K562 (cell line): ENCODE measurements around the gene ZNF613. TPM values are rescaled to one million over a fixed set of nuclear protein-coding genes. Genes with fewer than 3 reads are reported as not detected.
A peak's percentile ranks its signal among the peaks of the same experiment; 100 is the strongest.

Experiments
- ARID3B ChIP-seq: fragments of 250-450 bp; sonication (Bioruptor Pico); IDR thresholded peaks from 2 replicates; pipeline ENCODE4 v1.4.0; 2020; ENCODE audit warnings: borderline replicate concordance
- BCL6 ChIP-seq: fragments of 250-450 bp; sonication (Bioruptor Pico); IDR thresholded peaks from 2 replicates; pipeline ENCODE4 v1.4.0; 2020
- DEAF1 ChIP-seq: fragments of 450-650 bp; formaldehyde crosslinking; IDR thresholded peaks from 2 replicates; pipeline ENCODE4 v1.4.0; 2020; ENCODE audit warnings: mild to moderate bottlenecking, moderate library complexity
- HDAC3 ChIP-seq: fragments of 450-650 bp; IDR thresholded peaks from 2 replicates; pipeline ENCODE4 v1.6.1; 2018; ENCODE audit warnings: borderline replicate concordance, mild to moderate bottlenecking, moderate library complexity; ENCODE audit not compliant: partially characterized antibody
- MAZ ChIP-seq, 2 experiments: fragments of 450-650 bp in 1 of 2; sonication (generic) in 1 of 2; formaldehyde crosslinking; IDR thresholded peaks in 1 of 2; conservative IDR thresholded peaks in 1 of 2; 2 replicates each; pipeline versions ENCODE4 v1.4.0 to v1.5.0; 2020; ENCODE audit warnings: mild to moderate bottlenecking in 1 of 2, missing genetic modification reagents in 1 of 2
- NELFE ChIP-seq: IDR thresholded peaks from 2 replicates; pipeline ENCODE4 v1.6.1; 2011; ENCODE audit warnings: mild to moderate bottlenecking; ENCODE audit not compliant: insufficient read depth, insufficient read length
- SRSF9 ChIP-seq: fragments of 200-400 bp; formaldehyde crosslinking; IDR thresholded peaks from 2 replicates; pipeline ENCODE4 v1.6.1; 2017; ENCODE audit warnings: low read depth, low read length, borderline replicate concordance
- ZBTB40 ChIP-seq, 2 experiments: fragments of 450-650 bp in 1 of 2; sonication (generic) in 1 of 2; formaldehyde crosslinking in 1 of 2; IDR thresholded peaks; 2 replicates each; pipeline versions ENCODE4 v1.7.1 to v1.9.0; 2016 to 2022; ENCODE audit warnings: inconsistent platforms in 1 of 2, mild to moderate bottlenecking in 1 of 2, missing genetic modification reagents in 1 of 2
- ZNF449 ChIP-seq: fragments of 250-450 bp; sonication (Bioruptor Pico); IDR thresholded peaks from 2 replicates; pipeline ENCODE4 v1.8.0; 2022; ENCODE audit warnings: moderate library complexity, mild to moderate bottlenecking, inconsistent platforms
- ZSCAN32 ChIP-seq: fragments of 450-650 bp; formaldehyde crosslinking; IDR thresholded peaks from 2 replicates; pipeline ENCODE4 v1.4.0; 2020; ENCODE audit warnings: mild to moderate bottlenecking, moderate library complexity
- polyA plus RNA-seq, 8 experiments: library from polyadenylated mRNA; depleted of rRNA in 4 of 8; stranded (reverse) in 5 of 8; unstranded in 3 of 8; fragments of >200 nt; fragmentation: Nextera tagmentation in 2 of 8; fragmentation: Illumina TruSeq in 1 of 8; extraction: Ambion mirVana in 2 of 8; extraction: Trizol in 1 of 8; gene quantifications; 2 replicates each; pipeline versions ENCODE4 v1.2.1 to v1.2.3, GENCODE V29; 2011 to 2014; ENCODE audit warnings: inconsistent platforms in 1 of 8, missing spikeins in 1 of 8
- total RNA-seq, 7 experiments: library from RNA; depleted of rRNA in 6 of 7; stranded (reverse); fragments of >200 nt in 6 of 7; fragmentation: Illumina TruSeq in 2 of 7; extraction: Trizol in 2 of 7; gene quantifications; 2 replicates each; pipeline versions ENCODE4 v1.2.1 to v1.2.3, GENCODE V29; 2011 to 2021; ENCODE audit warnings: low replicate concordance in 1 of 7

The ZNF613 gene
- total and polyA plus RNA-seq, 9 of the 15 experiments (the other 6 are each of a cell fraction or from before 2014, with no cell fraction given) = 2.1 to 4.5 (median 2.7) TPM

GRCh38 chr19:51926784-51927741 lies at the start of gene ZNF613 (continued):
- TF ChIP-seq DEAF1 (no peak), HDAC3 (no peak), ZSCAN32 (no peak), ARID3B (no peak), ZNF449 (CRISPR knock-in tag) (no peak), SRSF9 (no peak), ZBTB40 (IDR thresholded peaks at IDR 0.05) (peak; percentile 68), ZBTB40 (CRISPR knock-in tag; IDR thresholded peaks at IDR 0.05) (no peak), NELFE (no peak), MAZ (CRISPR knock-in tag; conservative IDR thresholded peaks at IDR 0.05 in 1 of 2, IDR thresholded peaks at IDR 0.05 in 1 of 2) (peak in 1 of 2 experiments; percentile 44; a peak in 2 of 4 replicates), BCL6 (CRISPR knock-in tag) (peak; percentile 21; the same call in 1 of the 2 replicates)
